H1 (cell line): ENCODE results near the gene FTCDNL1. TPM values are rescaled to one million over a fixed set of nuclear protein-coding genes. Genes with fewer than 3 reads are reported as not detected.

Source experiments
- RXRA ChIP-seq: IDR thresholded peaks from 2 replicates; pipeline ENCODE4 v1.6.1; 2011; ENCODE audit warnings: low read depth, mild to moderate bottlenecking, low read length, moderate library complexity; ENCODE audit not compliant: insufficient read depth
- TAF7 ChIP-seq: optimal IDR thresholded peaks from 2 replicates; pipeline ENCODE3; 2011; ENCODE audit warnings: low read depth, mild to moderate bottlenecking, inconsistent platforms, low read length, moderate library complexity, borderline replicate concordance
- polyA plus RNA-seq, 7 experiments: library from polyadenylated mRNA; depleted of rRNA in 3 of 7; stranded (reverse) in 5 of 7; unstranded in 2 of 7; fragments of >200 nt in 5 of 7; fragments of 200-250 nt in 2 of 7; gene quantifications; 1 replicate in 5 of 7; 2 replicates in 1 of 7; 4 replicates in 1 of 7; pipeline versions ENCODE4 v1.2.1 to v1.2.3, GENCODE V29; 2011 to 2013; ENCODE audit warnings: missing spikeins in 2 of 7, mixed read lengths in 2 of 7
- total RNA-seq: library from RNA; stranded (reverse); fragmentation: NEBNext Ultra II Directional; extraction: Animal tissue kit (Norgen Biotek cat#: 25700); gene quantifications from 2 replicates; pipeline ENCODE4 v1.2.1, GENCODE V29; 2021

FTCDNL1 gene
- total and polyA plus RNA-seq, 2 of the 8 experiments (the other 6 are each of a cell fraction or from before 2014, with no cell fraction given) = 0.41 to 0.97 TPM

DNA sequence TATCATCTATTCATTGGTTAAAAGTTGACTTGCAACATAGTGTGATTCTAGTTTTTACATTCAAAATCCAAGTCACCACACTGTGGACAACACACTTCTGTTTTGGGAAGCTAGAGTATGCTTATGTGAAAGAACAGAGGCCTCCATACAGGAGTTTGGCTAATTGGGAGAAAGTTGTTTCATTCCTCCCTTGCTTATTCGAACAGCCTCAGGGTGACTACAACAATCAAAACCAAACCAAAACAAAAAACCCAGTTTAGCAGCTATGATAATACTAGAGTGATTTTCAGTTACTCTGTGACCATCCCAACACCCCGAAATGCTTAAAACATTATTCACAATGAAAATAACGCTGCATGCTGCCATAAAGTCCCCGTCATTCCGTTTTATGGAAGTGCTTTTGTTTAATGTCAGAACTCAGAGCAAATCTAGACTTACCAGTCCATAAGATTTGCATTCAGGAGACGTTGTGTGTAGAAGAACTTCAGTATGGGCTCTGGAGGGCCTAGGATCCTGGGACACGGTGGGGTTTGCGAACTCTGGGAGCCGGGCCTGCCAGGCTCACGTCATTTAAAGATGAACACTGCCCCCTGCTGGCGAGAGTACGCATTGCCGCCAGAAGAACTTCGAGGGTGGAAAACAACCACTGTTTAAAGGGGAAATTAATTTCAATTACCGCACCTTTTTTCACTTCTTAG, 111.4 kb downstream of the FTCDNL1 start (continued):
- TF ChIP-seq RXRA (no peak), TAF7 (no peak)
